ENCODE results near the gene SLC33A1. TPM values are rescaled to one million over a fixed set of nuclear protein-coding genes. Genes with fewer than 3 reads are reported as not detected.

The SLC33A1 gene
- total RNA-seq, 3 donors from 2014 or later: 23.0 to 37.3 (median 33.8) TPM

- intact Hi-C loops (cut with DNase I; ENCODE audit: low total_unique reads): loop anchor here (10.0 kb wide), 1 partner anchor 1429 kb away; no protein-coding TSS in a partner anchor
- H3K4me3 ChIP-seq: no peak overlapping the region
- H3K36me3 ChIP-seq: no peaks in the 10 kb centered on the region
- H3K27me3 ChIP-seq: no peaks in the 10 kb centered on the region
- no peak for TF ChIP-seq POLR2A (IDR thresholded peaks at IDR 0.05)
- TF ChIP-seq POLR2AphosphoS5 (IDR thresholded peaks at IDR 0.05): no peak
- TF ChIP-seq CTCF (IDR thresholded peaks at IDR 0.05): no peak
- no peaks in the 10 kb centered on the region for H3K9me3 ChIP-seq
- DNase-seq (ENCODE audit: low spot score in 2 of 2): no peak
- no peaks in the 10 kb centered on the region for H3K4me1 ChIP-seq
- H3K27ac ChIP-seq: no peak overlapping the region
These were observed 30.1 kb upstream of the SLC33A1 start for GRCh38 chr3:155884292-155884691.

DNA sequence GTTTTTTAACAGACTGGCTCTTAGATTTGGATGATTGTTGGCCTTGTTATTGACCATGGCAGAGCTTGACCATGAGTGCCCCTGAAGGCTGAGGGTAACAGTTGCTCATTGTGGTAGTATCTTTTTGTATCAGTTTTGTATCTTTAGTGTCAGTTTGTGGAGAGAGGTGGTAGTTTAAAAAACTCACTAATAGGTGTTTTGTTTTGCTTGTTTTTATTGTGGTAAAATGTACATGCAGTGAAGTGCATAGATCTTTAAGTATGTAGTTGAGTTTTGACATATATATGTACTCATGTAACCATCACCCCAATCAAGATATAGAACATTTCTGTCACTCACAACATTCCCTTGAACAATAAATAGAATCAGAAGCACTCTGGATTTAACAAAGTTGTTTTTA, 26.1 kb upstream of the SLC33A1 start:
- no peak for TF ChIP-seq POLR2A (IDR thresholded peaks at IDR 0.05)
- TF ChIP-seq CTCF (IDR thresholded peaks at IDR 0.05): no peak
- no peak for TF ChIP-seq POLR2AphosphoS5 (IDR thresholded peaks at IDR 0.05)
- H3K4me1 ChIP-seq: no peaks in the 10 kb centered on the region
- intact Hi-C loops (cut with DNase I; ENCODE audit: low total_unique reads): loop anchor here (10.0 kb wide), 1 partner anchor 1425 kb away; no protein-coding TSS in a partner anchor
- no peak overlapping the region for H3K4me3 ChIP-seq
- no peaks in the 10 kb centered on the region for H3K9me3 ChIP-seq
- no peak overlapping the region for H3K27ac ChIP-seq
- no peak for DNase-seq (ENCODE audit: low spot score in 2 of 2)
- no peaks in the 10 kb centered on the region for H3K27me3 ChIP-seq
- no peaks in the 10 kb centered on the region for H3K36me3 ChIP-seq

DNA sequence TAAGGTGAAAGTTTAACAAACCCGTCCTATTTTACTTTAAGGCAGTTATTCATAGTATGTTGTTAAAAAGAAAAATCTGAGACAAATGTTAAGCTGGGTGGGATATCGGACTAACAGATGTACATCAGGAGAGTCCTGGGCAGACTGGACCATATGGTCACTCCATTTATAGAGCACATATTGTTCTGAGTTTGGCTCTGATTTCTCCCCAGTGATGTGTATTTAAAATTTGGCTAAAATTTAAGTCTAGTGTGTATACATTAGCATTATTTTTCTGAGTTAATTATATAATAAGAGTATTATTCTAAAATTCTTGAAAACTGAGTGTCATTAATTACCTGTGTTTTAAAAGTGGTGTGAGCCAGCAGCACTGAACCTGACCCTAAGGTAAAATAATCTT, 22.3 kb upstream of the SLC33A1 start:
- no peaks in the 10 kb centered on the region for H3K4me1 ChIP-seq
- no peak overlapping the region for H3K27ac ChIP-seq
- no peaks in the 10 kb centered on the region for H3K9me3 ChIP-seq
- no peaks in the 10 kb centered on the region for H3K36me3 ChIP-seq
- H3K4me3 ChIP-seq: no peak overlapping the region
- H3K27me3 ChIP-seq: no peaks in the 10 kb centered on the region
- intact Hi-C loops (cut with DNase I; ENCODE audit: low total_unique reads): no loop called here
- DNase-seq (ENCODE audit: low spot score in 2 of 2): no peak
- TF ChIP-seq POLR2AphosphoS5 (IDR thresholded peaks at IDR 0.05) (no peak), POLR2A (IDR thresholded peaks at IDR 0.05) (no peak), CTCF (IDR thresholded peaks at IDR 0.05) (no peak)

- TF ChIP-seq CTCF (IDR thresholded peaks at IDR 0.05) (no peak), POLR2A (IDR thresholded peaks at IDR 0.05) (no peak), POLR2AphosphoS5 (IDR thresholded peaks at IDR 0.05) (no peak)
- intact Hi-C loops (cut with DNase I; ENCODE audit: low total_unique reads): no loop called here
- Histone ChIP-seq H3K4me3 (no peak overlapping the region), H3K27ac (no peak overlapping the region), H3K9me3 (no peaks in the 10 kb centered on the region), H3K36me3 (no peaks in the 10 kb centered on the region), H3K4me1 (no peaks in the 10 kb centered on the region), H3K27me3 (no peaks in the 10 kb centered on the region)
- no peak for DNase-seq (ENCODE audit: low spot score in 2 of 2)
These were observed 21.8 kb upstream of the SLC33A1 start for GRCh38 chr3:155876037-155876436.

DNA sequence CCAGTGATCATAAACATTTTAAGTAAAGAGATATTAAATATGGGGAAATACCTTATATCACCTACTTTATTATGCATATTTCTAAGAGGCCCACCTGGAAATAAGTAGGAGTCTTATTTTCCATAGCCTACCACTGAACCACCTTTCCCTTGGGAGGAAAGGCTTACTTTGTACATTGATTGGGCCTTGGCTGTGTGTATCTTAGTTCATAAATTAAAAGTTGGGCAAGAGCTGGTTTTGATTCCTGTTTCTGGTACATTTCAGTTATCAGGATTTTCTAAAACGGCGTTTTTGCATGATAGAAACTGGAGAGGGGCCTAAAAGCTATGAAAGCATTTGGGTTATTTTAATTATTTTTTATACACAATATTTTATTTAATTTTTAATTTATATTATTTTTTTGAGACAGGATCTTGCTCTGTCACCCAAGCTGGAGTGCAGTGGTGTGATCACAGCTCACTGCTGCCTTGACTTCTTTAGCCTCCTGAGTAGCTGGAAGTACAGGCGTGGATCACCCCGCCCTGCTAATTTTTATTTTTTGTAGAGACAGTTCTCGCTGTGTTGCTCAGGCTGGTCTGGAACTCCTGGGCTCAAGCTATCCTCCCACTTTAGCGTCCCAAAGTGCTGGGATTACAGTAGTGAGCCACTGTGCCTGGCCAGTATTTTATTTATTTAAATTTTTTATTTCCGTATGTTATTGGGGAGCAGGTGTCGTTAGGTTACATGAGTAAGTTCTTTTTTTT, 18.8 kb upstream of the SLC33A1 start:
- TF ChIP-seq POLR2A (IDR thresholded peaks at IDR 0.05): no peak
- no peak for TF ChIP-seq POLR2AphosphoS5 (IDR thresholded peaks at IDR 0.05)
- no peak for TF ChIP-seq CTCF (IDR thresholded peaks at IDR 0.05)
- intact Hi-C loops (cut with DNase I; ENCODE audit: low total_unique reads): no loop called here
- Histone ChIP-seq H3K4me3 (no peak overlapping the region), H3K27ac (no peak overlapping the region), H3K27me3 (no peaks in the 10 kb centered on the region), H3K36me3 (no peaks in the 10 kb centered on the region), H3K9me3 (no peaks in the 10 kb centered on the region), H3K4me1 (peaks cover 0 to 5% of the 10 kb centered on the region in 2 donors)
- DNase-seq (ENCODE audit: low spot score in 2 of 2): no peak
